Measurements from ENCODE around the gene GPX5. TPM values are rescaled to one million over a fixed set of nuclear protein-coding genes. Genes with fewer than 3 reads are reported as not detected.

The GPX5 gene
- total RNA-seq, 4 donors from 2014 or later: not detected

DNA sequence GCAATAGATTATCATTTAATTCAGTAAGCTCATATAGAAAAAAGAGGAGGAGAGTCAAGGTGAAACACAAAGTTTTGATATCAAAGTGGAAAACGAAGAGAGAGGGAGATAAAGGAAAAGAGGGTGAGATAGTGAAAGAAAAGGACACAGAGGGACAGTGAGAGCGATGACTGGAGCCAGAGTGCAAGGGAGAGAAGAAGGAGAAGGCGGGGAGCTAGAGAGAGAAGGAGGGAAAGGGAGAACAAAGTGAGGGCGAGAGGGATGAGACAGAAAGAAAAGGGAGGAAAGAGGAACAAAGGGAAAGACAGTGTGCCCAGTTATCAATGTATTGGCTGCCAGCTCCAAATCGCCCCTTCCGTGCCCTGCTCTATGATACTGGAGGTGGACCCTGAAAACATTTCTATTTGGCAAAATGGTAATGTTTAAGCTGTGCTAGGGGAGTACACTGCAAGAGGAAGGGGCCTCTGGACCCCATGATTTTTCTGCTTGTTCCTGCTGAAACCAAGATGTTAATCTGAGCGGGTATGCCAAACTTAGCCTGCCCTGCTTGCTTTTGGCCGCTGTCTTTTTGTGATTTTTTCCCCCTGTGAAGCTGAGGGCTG, 27.8 kb downstream of the GPX5 start:
- H3K27me3 ChIP-seq: no peaks in the 10 kb centered on the region
- no peak overlapping the region for H3K27ac ChIP-seq
- no peaks in the 10 kb centered on the region for H3K4me1 ChIP-seq
- no peak for DNase-seq
- intact Hi-C loops (cut with DNase I; ENCODE audit: low total_unique reads): no loop called here
- H3K4me3 ChIP-seq: no peak overlapping the region
- no peaks in the 10 kb centered on the region for H3K9me3 ChIP-seq
- TF ChIP-seq, protein P1, sequence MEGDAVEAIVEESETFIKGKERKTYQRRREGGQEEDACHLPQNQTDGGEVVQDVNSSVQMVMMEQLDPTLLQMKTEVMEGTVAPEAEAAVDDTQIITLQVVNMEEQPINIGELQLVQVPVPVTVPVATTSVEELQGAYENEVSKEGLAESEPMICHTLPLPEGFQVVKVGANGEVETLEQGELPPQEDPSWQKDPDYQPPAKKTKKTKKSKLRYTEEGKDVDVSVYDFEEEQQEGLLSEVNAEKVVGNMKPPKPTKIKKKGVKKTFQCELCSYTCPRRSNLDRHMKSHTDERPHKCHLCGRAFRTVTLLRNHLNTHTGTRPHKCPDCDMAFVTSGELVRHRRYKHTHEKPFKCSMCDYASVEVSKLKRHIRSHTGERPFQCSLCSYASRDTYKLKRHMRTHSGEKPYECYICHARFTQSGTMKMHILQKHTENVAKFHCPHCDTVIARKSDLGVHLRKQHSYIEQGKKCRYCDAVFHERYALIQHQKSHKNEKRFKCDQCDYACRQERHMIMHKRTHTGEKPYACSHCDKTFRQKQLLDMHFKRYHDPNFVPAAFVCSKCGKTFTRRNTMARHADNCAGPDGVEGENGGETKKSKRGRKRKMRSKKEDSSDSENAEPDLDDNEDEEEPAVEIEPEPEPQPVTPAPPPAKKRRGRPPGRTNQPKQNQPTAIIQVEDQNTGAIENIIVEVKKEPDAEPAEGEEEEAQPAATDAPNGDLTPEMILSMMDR (IDR thresholded peaks at IDR 0.05): no peak
- TF ChIP-seq POLR2A (IDR thresholded peaks at IDR 0.05): no peak
- H3K36me3 ChIP-seq: no peaks in the 10 kb centered on the region

DNA sequence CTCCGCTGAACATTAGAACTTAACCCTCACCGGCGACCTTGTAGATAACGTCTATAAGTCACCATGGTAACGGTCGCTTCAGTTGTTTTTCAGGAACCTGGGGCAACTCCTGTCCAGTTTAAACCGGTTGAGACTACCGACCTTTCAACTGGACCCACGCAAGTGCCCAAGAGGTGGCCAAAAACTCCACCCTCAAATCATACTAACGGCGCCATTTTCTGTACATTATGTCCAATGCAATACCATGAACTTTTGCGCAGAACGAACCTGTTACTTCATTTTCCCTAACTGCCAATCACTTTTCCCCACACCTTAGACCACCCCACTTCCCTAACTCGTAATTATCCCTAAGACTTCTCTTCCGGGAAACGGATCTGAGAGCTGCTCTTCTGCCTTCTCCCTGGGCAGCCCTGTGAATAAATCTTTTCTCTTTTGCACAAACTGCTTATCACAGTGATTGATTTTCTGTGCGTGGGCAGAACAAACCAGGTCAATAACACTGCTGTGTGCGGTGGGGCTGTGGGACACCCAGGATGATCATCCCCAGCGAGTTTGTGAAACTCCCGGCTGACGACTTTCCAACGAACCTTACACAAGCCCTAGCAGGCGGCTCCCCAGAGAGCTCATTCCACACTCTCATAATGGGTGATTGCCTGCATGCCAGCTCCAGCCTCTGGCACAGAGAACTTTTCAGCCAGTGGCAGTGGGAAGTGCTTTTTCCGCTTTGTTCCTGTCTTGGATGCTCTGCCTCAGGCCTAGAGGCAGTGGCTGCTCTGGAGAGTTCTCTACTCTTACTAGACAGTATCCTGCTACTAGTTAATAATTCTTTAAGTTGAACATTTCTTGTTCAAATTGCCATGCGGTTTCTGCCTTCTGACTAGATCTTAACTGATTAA, 28.6 kb downstream of the GPX5 start:
- intact Hi-C loops (cut with DNase I; ENCODE audit: low total_unique reads): no loop called here
- TF ChIP-seq POLR2A (IDR thresholded peaks at IDR 0.05): no peak
- TF ChIP-seq, protein P1 (IDR thresholded peaks at IDR 0.05): no peak
- H3K4me3 ChIP-seq: no peak overlapping the region

DNA sequence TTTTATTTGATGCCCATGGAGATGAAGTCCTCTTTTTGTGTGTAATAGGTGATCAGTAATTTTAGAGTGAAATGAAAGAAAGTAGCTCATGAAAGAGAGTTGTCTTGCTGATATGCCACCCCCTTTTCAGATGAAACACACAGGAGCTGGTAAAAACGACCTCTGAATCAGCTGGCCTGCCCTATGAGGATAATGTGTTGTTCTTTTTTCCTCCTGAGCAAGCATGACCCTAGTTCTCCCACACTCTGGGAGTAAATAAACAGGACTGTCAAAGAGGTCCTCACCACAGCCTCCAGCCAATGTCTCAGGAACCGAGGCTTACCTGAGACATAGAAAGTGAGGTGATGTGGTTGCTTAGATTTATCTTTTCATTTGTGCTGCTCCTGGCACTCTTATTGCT, 29.5 kb downstream of the GPX5 start:
- Histone ChIP-seq H3K27me3 (no peaks in the 10 kb centered on the region), H3K36me3 (no peaks in the 10 kb centered on the region), H3K4me1 (no peaks in the 10 kb centered on the region), H3K27ac (no peak overlapping the region), H3K9me3 (no peaks in the 10 kb centered on the region), H3K4me3 (no peak overlapping the region)
- no peak for TF ChIP-seq POLR2A (IDR thresholded peaks at IDR 0.05)
- TF ChIP-seq, protein P1 (IDR thresholded peaks at IDR 0.05): no peak
- intact Hi-C loops (cut with DNase I; ENCODE audit: low total_unique reads): no loop called here
- DNase-seq: no peak

More for the DNA sequence above, 28.6 kb downstream of the GPX5 start:
- Histone ChIP-seq H3K27me3 (no peaks in the 10 kb centered on the region), H3K27ac (no peak overlapping the region), H3K4me1 (no peaks in the 10 kb centered on the region), H3K36me3 (no peaks in the 10 kb centered on the region), H3K9me3 (no peaks in the 10 kb centered on the region)
- DNase-seq: no peak

DNA sequence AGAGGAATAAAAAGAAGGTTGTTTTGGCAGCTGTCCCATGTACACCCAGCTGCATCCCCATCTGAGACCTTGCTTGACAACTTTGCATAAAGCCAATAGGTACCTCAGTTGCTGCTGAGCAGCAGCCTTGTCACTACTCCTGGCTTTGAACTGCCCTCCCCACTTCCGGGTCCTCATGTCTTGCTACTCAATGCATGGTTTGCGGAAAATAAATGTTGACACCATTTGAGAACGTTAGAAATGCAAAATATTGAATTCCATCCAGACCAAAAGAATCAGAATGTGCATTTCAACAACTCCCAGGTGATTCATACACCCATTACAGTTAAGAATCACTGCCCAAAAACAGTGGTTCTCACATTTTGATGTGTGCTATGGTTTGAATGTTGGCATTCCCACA, 32.9 kb downstream of the GPX5 start:
- H3K9me3 ChIP-seq: no peaks in the 10 kb centered on the region
- intact Hi-C loops (cut with DNase I; ENCODE audit: low total_unique reads): no loop called here
- no peak overlapping the region for H3K4me3 ChIP-seq
- DNase-seq: no peak
- no peaks in the 10 kb centered on the region for H3K4me1 ChIP-seq
- TF ChIP-seq POLR2A (IDR thresholded peaks at IDR 0.05): no peak
- TF ChIP-seq, protein P1 (IDR thresholded peaks at IDR 0.05): no peak
- H3K27ac ChIP-seq: no peak overlapping the region
- no peaks in the 10 kb centered on the region for H3K36me3 ChIP-seq
- no peaks in the 10 kb centered on the region for H3K27me3 ChIP-seq

DNA sequence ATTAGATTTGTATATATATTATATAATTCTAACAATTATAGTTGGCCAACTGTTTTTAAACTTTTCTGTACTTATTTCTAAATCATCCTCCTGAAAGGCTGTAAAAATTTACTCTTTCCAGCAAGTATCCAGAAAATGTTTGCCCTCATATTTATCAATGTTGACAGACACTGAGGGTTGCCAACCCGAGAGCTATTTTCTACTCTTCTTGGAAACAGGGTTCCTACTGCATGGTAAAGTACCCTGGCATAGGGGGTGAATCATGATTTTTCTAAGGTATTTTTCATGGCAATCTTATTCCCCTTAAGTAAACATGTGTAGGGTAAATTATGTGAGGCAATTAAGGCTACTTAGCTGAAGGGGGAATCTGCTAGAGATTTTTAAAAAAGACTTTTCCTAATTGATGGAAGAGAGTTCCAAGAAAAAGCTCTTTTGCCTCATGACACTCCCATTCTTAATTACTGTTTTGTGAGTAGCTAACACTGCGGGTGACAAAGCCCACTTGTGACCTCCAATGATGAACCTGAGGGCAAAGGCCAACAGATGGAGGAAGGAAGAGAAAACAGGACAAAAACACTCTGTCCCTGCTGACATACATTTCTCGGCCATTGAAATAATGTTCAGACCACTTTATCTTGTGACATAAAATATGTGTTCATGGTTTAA, 37.9 kb downstream of the GPX5 start:
- intact Hi-C loops (cut with DNase I; ENCODE audit: low total_unique reads): no loop called here
- H3K27ac ChIP-seq: no peak overlapping the region
- H3K4me3 ChIP-seq: no peak overlapping the region
- TF ChIP-seq POLR2A (IDR thresholded peaks at IDR 0.05): no peak
- TF ChIP-seq, protein P1 (IDR thresholded peaks at IDR 0.05): no peak
- H3K9me3 ChIP-seq: no peaks in the 10 kb centered on the region
- no peaks in the 10 kb centered on the region for H3K36me3 ChIP-seq
- DNase-seq: no peak
- H3K27me3 ChIP-seq: no peaks in the 10 kb centered on the region
- no peaks in the 10 kb centered on the region for H3K4me1 ChIP-seq
